HL-60 (cell line): Measurements from ENCODE around the gene KAZN.

ENCODE experiments used
- DNase-seq, 2 experiments: peaks; one replicate each; pipeline ENCODE4 v3.0.0-alpha.2; 2010 to 2020; ENCODE audit warnings: low read depth in 1 of 2, low spot score in 1 of 2
- H3K27ac ChIP-seq: fragments of 250-450 bp; sonication (Bioruptor Pico); replicated peaks from 2 replicates; pipeline ENCODE4 v1.5.1; 2020; ENCODE audit warnings: mild to moderate bottlenecking, moderate library complexity
- H3K27me3 ChIP-seq: fragments of 250-450 bp; sonication (Bioruptor Pico); 2 replicates; pipeline ENCODE4 v1.5.1; 2021; ENCODE audit warnings: mild to moderate bottlenecking, moderate library complexity; ENCODE audit not compliant: insufficient read depth, poor library complexity, severe bottlenecking
- H3K4me3 ChIP-seq: replicated peaks from 2 replicates; pipeline ENCODE4 v1.5.1; 2011; ENCODE audit warnings: mild to moderate bottlenecking, control low read depth, low read length; ENCODE audit not compliant: insufficient read depth
- GABPA ChIP-seq: IDR thresholded peaks from 2 replicates; pipeline ENCODE4 v1.6.1; 2012; ENCODE audit warnings: low read depth
- POLR2AphosphoS5 ChIP-seq: IDR thresholded peaks from 2 replicates; pipeline ENCODE4 v1.6.1; 2012; ENCODE audit warnings: low read depth
- SPI1 ChIP-seq: IDR thresholded peaks from 2 replicates; pipeline ENCODE4 v1.6.1; 2012; ENCODE audit warnings: low read depth, mild to moderate bottlenecking, borderline replicate concordance
- TF ChIP-seq, protein P1 (sequence below): IDR thresholded peaks from one replicate; pipeline ENCODE4 v1.5.1; 2011; ENCODE audit warnings: low read length, control low read depth, inconsistent platforms; ENCODE audit not compliant: insufficient read depth
- TF ChIP-seq, protein P2 (sequence below): IDR thresholded peaks from 2 replicates; pipeline ENCODE4 v1.6.1; 2012; ENCODE audit warnings: low read depth; ENCODE audit not compliant: insufficient replicate concordance

The KAZN gene

DNA sequence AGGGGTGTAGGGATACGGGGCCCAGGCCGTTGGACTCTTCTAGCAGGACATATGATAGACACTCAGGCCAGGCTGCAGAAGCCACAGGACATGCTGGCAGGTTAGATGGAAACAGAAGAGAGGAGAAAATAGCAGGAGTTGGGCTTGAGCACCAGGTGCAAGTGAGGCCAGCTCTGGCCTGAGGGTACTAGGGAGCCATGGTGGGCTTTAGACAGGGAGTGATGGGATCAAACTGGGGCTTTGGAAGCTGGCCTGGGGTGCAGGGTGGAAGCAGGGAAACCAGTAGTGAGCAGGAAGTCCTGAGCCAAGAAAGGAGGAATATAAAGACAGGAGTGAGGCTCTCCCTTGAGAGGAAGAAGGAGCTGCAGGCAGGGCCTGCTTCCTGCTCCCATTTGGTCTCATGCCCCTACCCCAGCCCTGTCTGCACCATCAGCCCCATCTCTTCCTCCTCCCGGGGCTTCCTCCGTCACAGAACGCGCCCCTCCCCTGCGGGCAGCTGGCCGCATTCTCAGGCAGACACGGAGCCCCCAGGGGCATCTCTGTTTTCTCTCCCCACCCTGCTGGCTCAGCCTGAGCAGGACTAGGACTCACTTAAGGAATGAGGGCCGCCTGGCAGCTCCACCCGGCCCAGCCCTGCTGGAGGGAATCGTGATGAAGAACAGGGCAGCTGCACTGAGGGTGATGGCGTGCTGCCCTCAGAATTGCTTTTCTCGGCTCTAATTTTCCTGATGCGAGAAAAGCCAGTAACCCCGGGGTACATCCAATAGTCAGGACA, 389.5 kb downstream of the KAZN start:
- H3K27ac ChIP-seq = no peak overlapping the region
- no peaks in the 10 kb centered on the region for H3K27me3 ChIP-seq
- H3K4me3 ChIP-seq = no peak overlapping the region
- DNase-seq = no peak
- TF ChIP-seq, protein P1, sequence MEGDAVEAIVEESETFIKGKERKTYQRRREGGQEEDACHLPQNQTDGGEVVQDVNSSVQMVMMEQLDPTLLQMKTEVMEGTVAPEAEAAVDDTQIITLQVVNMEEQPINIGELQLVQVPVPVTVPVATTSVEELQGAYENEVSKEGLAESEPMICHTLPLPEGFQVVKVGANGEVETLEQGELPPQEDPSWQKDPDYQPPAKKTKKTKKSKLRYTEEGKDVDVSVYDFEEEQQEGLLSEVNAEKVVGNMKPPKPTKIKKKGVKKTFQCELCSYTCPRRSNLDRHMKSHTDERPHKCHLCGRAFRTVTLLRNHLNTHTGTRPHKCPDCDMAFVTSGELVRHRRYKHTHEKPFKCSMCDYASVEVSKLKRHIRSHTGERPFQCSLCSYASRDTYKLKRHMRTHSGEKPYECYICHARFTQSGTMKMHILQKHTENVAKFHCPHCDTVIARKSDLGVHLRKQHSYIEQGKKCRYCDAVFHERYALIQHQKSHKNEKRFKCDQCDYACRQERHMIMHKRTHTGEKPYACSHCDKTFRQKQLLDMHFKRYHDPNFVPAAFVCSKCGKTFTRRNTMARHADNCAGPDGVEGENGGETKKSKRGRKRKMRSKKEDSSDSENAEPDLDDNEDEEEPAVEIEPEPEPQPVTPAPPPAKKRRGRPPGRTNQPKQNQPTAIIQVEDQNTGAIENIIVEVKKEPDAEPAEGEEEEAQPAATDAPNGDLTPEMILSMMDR = no peak
- TF ChIP-seq, protein P2, sequence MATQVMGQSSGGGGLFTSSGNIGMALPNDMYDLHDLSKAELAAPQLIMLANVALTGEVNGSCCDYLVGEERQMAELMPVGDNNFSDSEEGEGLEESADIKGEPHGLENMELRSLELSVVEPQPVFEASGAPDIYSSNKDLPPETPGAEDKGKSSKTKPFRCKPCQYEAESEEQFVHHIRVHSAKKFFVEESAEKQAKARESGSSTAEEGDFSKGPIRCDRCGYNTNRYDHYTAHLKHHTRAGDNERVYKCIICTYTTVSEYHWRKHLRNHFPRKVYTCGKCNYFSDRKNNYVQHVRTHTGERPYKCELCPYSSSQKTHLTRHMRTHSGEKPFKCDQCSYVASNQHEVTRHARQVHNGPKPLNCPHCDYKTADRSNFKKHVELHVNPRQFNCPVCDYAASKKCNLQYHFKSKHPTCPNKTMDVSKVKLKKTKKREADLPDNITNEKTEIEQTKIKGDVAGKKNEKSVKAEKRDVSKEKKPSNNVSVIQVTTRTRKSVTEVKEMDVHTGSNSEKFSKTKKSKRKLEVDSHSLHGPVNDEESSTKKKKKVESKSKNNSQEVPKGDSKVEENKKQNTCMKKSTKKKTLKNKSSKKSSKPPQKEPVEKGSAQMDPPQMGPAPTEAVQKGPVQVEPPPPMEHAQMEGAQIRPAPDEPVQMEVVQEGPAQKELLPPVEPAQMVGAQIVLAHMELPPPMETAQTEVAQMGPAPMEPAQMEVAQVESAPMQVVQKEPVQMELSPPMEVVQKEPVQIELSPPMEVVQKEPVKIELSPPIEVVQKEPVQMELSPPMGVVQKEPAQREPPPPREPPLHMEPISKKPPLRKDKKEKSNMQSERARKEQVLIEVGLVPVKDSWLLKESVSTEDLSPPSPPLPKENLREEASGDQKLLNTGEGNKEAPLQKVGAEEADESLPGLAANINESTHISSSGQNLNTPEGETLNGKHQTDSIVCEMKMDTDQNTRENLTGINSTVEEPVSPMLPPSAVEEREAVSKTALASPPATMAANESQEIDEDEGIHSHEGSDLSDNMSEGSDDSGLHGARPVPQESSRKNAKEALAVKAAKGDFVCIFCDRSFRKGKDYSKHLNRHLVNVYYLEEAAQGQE = no peak
- no peak for TF ChIP-seq POLR2AphosphoS5
- no peak for TF ChIP-seq SPI1
- no peak for TF ChIP-seq GABPA

DNA sequence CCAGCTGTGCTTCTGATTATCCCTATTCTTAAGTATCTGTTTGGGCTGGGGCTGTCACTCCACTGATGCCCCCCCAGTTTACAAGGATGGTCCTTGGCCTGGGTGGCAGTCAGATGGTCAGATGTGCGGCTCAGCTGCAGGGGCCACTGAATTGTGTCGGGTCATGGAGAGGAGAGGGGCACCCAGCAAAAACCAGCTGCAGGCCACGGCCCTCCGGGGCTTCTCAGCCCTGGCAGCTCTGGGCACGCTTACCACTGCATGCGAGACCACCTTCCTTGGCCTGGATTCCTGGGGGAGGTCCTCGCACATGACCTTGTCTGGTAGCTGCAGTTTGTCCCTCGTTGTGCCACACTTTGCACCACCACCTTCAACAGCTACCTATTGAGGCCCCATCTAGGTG, 390.2 kb downstream of the KAZN start:
- no peak overlapping the region for H3K4me3 ChIP-seq
- TF ChIP-seq GABPA = no peak
- TF ChIP-seq, protein P1 = no peak
- DNase-seq = no peak
- H3K27me3 ChIP-seq = no peaks in the 10 kb centered on the region
- no peak overlapping the region for H3K27ac ChIP-seq

DNA sequence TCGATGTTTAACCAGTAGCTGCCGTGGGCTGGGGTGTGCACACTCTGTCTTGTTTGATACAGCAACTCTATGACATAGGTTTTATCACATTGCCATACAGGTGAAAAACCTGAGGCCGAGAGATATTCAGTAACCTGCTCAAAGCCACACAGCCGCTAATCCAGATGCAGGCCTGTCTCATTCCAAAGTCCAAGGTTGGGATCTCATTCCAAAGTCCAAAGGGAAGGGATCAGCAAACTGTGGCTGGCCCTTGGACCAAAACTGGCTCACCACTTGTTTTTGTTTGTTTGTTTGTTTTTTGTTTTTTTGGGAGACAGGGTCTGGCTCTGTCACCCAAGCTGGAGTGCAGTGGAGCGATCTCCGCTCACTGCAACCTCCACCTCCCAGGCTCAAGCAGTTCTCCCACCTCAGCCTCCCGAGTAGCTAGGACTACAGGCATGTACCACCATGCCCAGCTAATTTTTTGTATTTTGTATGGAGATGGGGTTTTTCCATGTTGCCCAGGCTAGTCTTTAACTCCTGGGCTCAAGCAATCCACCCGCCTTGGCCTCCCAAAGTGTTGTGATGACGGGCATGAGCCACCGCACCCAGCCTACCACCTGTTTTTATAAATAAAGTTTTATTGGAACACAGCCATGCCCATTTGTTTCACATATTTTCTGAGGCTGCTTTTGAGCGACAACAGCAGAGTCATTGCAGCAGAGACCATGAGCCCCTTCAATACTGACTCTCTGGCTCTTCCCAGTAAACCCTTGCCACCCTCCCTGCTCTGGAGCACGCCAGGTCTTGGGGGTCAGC, 391.6 kb downstream of the KAZN start:
- TF ChIP-seq SPI1 (no peak), POLR2AphosphoS5 (no peak), GABPA (no peak)
- TF ChIP-seq, protein P1 = no peak
- TF ChIP-seq, protein P2 = no peak
- no peaks in the 10 kb centered on the region for H3K27me3 ChIP-seq
- no peak overlapping the region for H3K4me3 ChIP-seq
- no peak overlapping the region for H3K27ac ChIP-seq
- DNase-seq = no peak
